Neural cell (in vitro differentiated cells): ENCODE data around the gene RUBCNL.

Experiments
- EP300 ChIP-seq: fragments of 450-650 bp; conservative IDR thresholded peaks from 2 replicates; pipeline ENCODE4 v1.6.1; 2014; ENCODE audit warnings: antibody characterized with exemption, mild to moderate bottlenecking, moderate library complexity; ENCODE audit not compliant: poor library complexity, severe bottlenecking
- EZH2 ChIP-seq: fragments of 200-600, 300-800 bp; shearing (Covaris generic), sonication (generic); IDR thresholded peaks from 2 replicates; pipeline ENCODE4 v1.6.1; 2014; ENCODE audit warnings: antibody characterized with exemption, low read length, borderline replicate concordance, mild to moderate bottlenecking; ENCODE audit not compliant: insufficient read depth, poor library complexity, severe bottlenecking
- MXI1 ChIP-seq: fragments of 450-650 bp; conservative IDR thresholded peaks from 2 replicates; pipeline ENCODE4 v1.6.1; 2014; ENCODE audit warnings: antibody characterized with exemption, mild to moderate bottlenecking; ENCODE audit not compliant: poor library complexity, severe bottlenecking
- POLR2AphosphoS5 ChIP-seq: IDR thresholded peaks from 2 replicates; pipeline ENCODE4 v1.6.1; 2012
- RAD21 ChIP-seq: fragments of 450-650 bp; conservative IDR thresholded peaks from 2 replicates; pipeline ENCODE4 v1.6.1; 2014; ENCODE audit warnings: antibody characterized with exemption, mild to moderate bottlenecking, moderate library complexity
- SMC3 ChIP-seq: fragments of 450-650 bp; conservative IDR thresholded peaks from 2 replicates; pipeline ENCODE4 v1.6.1; 2014; ENCODE audit warnings: antibody characterized with exemption, mild to moderate bottlenecking, moderate library complexity; ENCODE audit not compliant: poor library complexity
- TAF1 ChIP-seq: IDR thresholded peaks from 2 replicates; pipeline ENCODE4 v1.6.1; 2012; ENCODE audit warnings: low read depth
- TF ChIP-seq, protein P1 (sequence below): fragments of 450-650 bp; IDR thresholded peaks from 2 replicates; pipeline ENCODE4 v1.5.1; 2014; ENCODE audit warnings: antibody characterized with exemption, mild to moderate bottlenecking, moderate library complexity; ENCODE audit not compliant: poor library complexity, severe bottlenecking
- TF ChIP-seq, protein P2 (sequence below): IDR thresholded peaks from 2 replicates; pipeline ENCODE4 v1.6.1; 2012; ENCODE audit warnings: borderline replicate concordance

DNA sequence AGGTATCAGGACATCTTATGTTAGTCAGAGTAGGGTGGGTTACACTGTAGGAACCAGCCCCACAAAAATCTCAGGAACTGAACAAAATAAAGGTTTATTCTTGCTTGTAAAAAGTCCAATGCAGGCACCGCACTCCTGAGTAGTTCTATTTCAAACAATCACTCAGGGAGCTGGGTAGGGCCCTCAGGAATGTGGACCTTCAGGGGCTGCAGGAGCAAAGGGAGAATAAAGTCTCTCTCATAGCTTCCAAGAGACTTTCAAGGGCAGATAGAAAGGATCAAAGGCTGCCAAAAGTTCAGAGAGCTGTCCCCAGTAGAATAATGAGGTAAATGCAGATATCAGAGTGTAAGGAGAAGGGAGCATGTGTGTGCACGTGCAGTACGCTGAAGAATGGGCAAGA lies 49.4 kb downstream of the RUBCNL start:
- TF ChIP-seq, protein P1, sequence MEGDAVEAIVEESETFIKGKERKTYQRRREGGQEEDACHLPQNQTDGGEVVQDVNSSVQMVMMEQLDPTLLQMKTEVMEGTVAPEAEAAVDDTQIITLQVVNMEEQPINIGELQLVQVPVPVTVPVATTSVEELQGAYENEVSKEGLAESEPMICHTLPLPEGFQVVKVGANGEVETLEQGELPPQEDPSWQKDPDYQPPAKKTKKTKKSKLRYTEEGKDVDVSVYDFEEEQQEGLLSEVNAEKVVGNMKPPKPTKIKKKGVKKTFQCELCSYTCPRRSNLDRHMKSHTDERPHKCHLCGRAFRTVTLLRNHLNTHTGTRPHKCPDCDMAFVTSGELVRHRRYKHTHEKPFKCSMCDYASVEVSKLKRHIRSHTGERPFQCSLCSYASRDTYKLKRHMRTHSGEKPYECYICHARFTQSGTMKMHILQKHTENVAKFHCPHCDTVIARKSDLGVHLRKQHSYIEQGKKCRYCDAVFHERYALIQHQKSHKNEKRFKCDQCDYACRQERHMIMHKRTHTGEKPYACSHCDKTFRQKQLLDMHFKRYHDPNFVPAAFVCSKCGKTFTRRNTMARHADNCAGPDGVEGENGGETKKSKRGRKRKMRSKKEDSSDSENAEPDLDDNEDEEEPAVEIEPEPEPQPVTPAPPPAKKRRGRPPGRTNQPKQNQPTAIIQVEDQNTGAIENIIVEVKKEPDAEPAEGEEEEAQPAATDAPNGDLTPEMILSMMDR = no peak
- no peak for TF ChIP-seq POLR2AphosphoS5
- TF ChIP-seq EP300 = no peak
- TF ChIP-seq SMC3 = no peak
- TF ChIP-seq, protein P2, sequence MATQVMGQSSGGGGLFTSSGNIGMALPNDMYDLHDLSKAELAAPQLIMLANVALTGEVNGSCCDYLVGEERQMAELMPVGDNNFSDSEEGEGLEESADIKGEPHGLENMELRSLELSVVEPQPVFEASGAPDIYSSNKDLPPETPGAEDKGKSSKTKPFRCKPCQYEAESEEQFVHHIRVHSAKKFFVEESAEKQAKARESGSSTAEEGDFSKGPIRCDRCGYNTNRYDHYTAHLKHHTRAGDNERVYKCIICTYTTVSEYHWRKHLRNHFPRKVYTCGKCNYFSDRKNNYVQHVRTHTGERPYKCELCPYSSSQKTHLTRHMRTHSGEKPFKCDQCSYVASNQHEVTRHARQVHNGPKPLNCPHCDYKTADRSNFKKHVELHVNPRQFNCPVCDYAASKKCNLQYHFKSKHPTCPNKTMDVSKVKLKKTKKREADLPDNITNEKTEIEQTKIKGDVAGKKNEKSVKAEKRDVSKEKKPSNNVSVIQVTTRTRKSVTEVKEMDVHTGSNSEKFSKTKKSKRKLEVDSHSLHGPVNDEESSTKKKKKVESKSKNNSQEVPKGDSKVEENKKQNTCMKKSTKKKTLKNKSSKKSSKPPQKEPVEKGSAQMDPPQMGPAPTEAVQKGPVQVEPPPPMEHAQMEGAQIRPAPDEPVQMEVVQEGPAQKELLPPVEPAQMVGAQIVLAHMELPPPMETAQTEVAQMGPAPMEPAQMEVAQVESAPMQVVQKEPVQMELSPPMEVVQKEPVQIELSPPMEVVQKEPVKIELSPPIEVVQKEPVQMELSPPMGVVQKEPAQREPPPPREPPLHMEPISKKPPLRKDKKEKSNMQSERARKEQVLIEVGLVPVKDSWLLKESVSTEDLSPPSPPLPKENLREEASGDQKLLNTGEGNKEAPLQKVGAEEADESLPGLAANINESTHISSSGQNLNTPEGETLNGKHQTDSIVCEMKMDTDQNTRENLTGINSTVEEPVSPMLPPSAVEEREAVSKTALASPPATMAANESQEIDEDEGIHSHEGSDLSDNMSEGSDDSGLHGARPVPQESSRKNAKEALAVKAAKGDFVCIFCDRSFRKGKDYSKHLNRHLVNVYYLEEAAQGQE = no peak
- no peak for TF ChIP-seq TAF1
- no peak for TF ChIP-seq MXI1
- TF ChIP-seq RAD21 = no peak
- TF ChIP-seq EZH2 = no peak
